Stimulated activated CD8-positive, alpha-beta memory T cell treated with anti-CD3 and anti-CD28 coated beads, Interleukin-4, amount 100 ng/mL, for 24 hours (primary cell): Measurements from ENCODE around the gene FKBP3.
"Not testable (repeated sequence)": the region's sequence is repeated elsewhere in the genome, so short reads cannot be mapped to it uniquely, and the experiment has no call there.

Source experiments
- DNase-seq: peaks from one replicate; pipeline ENCODE4 v3.0.0-alpha.2; 2020; ENCODE audit warnings: low read depth

The FKBP3 gene

GRCh38 chr14:45134051-45134958 lies at the start of gene FKBP3:
TSS of gene FKBP3 (minus strand) at chr14:45134481. CDS start at chr14:45134456, 25 bp downstream.
- DNase-seq = peak; percentile 87

- no peak for DNase-seq
These were observed 47.5 kb upstream of the FKBP3 start for GRCh38 chr14:45181806-45182205.

GRCh38 chr14:45181329-45181728 lies 47.0 kb upstream of the FKBP3 start:
- DNase-seq = no peak

GRCh38 chr14:45177076-45177475 lies 42.8 kb upstream of the FKBP3 start:
- DNase-seq = no peak

GRCh38 chr14:45169906-45170305 lies 35.6 kb upstream of the FKBP3 start:
- DNase-seq = no peak

GRCh38 chr14:45156067-45156466 lies 21.8 kb upstream of the FKBP3 start:
- no peak for DNase-seq

- DNase-seq = no peak
These were observed 16.2 kb upstream of the FKBP3 start for GRCh38 chr14:45150386-45150890.

GRCh38 chr14:45149602-45150001 lies 15.3 kb upstream of the FKBP3 start:
- no peak for DNase-seq

GRCh38 chr14:45145214-45145613 lies 10.9 kb upstream of the FKBP3 start:
- DNase-seq = no peak

- no peak for DNase-seq
These were observed 10.4 kb upstream of the FKBP3 start for GRCh38 chr14:45144658-45145057.

GRCh38 chr14:45142083-45142482 lies 7.8 kb upstream of the FKBP3 start:
- DNase-seq = not testable (repeated sequence)

GRCh38 chr14:45140661-45141187 lies 6.4 kb upstream of the FKBP3 start:
- DNase-seq = no peak

- no peak for DNase-seq
These were observed 2.1 kb upstream of the FKBP3 start for GRCh38 chr14:45136399-45136798.

GRCh38 chr14:45135659-45136395 lies 1.5 kb upstream of the FKBP3 start, which contains the start of gene FANCM:
TSS of gene FANCM (plus strand) at chr14:45135930. CDS start at chr14:45136032, 102 bp downstream.
- DNase-seq = peak; percentile 73

- DNase-seq = no peak
These were observed 875 bp upstream of the FKBP3 start for GRCh38 chr14:45135156-45135555.

GRCh38 chr14:45133683-45134050 lies 614 bp downstream of the FKBP3 start:
- no peak for DNase-seq

- no peak for DNase-seq
These were observed 5.2 kb downstream of the FKBP3 start for GRCh38 chr14:45128963-45129629.

- DNase-seq = no peak
These were observed 8.5 kb downstream of the FKBP3 start for GRCh38 chr14:45125754-45126153.

- DNase-seq = no peak
These were observed 11.0 kb downstream of the FKBP3 start for GRCh38 chr14:45123271-45123670.

GRCh38 chr14:45120096-45120495 lies 14.2 kb downstream of the FKBP3 start:
- DNase-seq = no peak

GRCh38 chr14:45118594-45118993 lies 15.7 kb downstream of the FKBP3 start:
- DNase-seq = no peak

- DNase-seq = no peak
These were observed 20.0 kb downstream of the FKBP3 start for GRCh38 chr14:45114327-45114726.
